NB4 (cell line): ENCODE data around the gene ANKRD9.

Experiments
- CTCF ChIP-seq: IDR thresholded peaks from one replicate; pipeline ENCODE4 v1.5.1; 2012; ENCODE audit warnings: low read depth, low read length
- MAX ChIP-seq: IDR thresholded peaks from 2 replicates; pipeline ENCODE4 v1.6.1; 2011; ENCODE audit warnings: low read depth, low read length
- POLR2A ChIP-seq: IDR thresholded peaks from 2 replicates; pipeline ENCODE4 v1.6.1; 2011; ENCODE audit warnings: mild to moderate bottlenecking; ENCODE audit not compliant: insufficient read length; ENCODE audit errors: extremely low read depth

GRCh38 chr14:102502571-102502970 is 7.0 kb downstream of the ANKRD9 start:
- TF ChIP-seq CTCF (no peak), POLR2A (no peak), MAX (no peak)
